Breast epithelium (tissue), 4 donors: Measurements from ENCODE around the gene ATXN3. TPM values are rescaled to one million over a fixed set of nuclear protein-coding genes. Genes with fewer than 3 reads are reported as not detected.

ENCODE experiments used
- DNase-seq, 2 donors: peaks; one replicate each; pipeline ENCODE4 v3.0.0-alpha.2; 2019; ENCODE audit warnings: low spot score in 2 of 2
- H3K27ac ChIP-seq, 2 donors: fragments of 200-600 bp; sonication (generic) in 1 of 2; one replicate each; pipeline ENCODE4 v1.5.1; 2016 to 2019; ENCODE audit warnings: mild to moderate bottlenecking in 1 of 2
- H3K27me3 ChIP-seq, 2 donors: fragments of 200-600 bp; sonication (generic) in 1 of 2; one replicate each; pipeline versions ENCODE4 v1.5.1 to v1.6.0; 2017 to 2019; ENCODE audit warnings: control low read depth in 1 of 2, mild to moderate bottlenecking in 1 of 2
- H3K36me3 ChIP-seq: fragments of 200-600 bp; one replicate; pipeline ENCODE4 v1.5.1; 2019
- H3K4me1 ChIP-seq, 2 donors: fragments of 200-600 bp; sonication (generic); one replicate each; pipeline ENCODE4 v1.5.1; 2016 to 2019; ENCODE audit warnings: control low read depth in 1 of 2
- H3K4me3 ChIP-seq, 3 donors: fragments of 200-600 bp; sonication (generic); 1 replicate in 2 of 3; 2 replicates in 1 of 3; pipeline ENCODE4 v1.5.1; 2016 to 2019; ENCODE audit warnings: mild to moderate bottlenecking in 3 of 3, moderate library complexity in 2 of 3
- H3K9me3 ChIP-seq, 2 donors: fragments of 200-600 bp; sonication (generic) in 1 of 2; one replicate each; pipeline ENCODE4 v1.5.1; 2016 to 2019; ENCODE audit warnings: control low read depth in 1 of 2
- CTCF ChIP-seq, 3 donors: fragments of 450-650 bp; IDR thresholded peaks; one replicate each; pipeline ENCODE4 v1.5.1; 2016 to 2017; ENCODE audit warnings: antibody characterized with exemption in 3 of 3, mild to moderate bottlenecking in 3 of 3, moderate library complexity in 3 of 3
- POLR2A ChIP-seq: fragments of 450-650 bp; IDR thresholded peaks from one replicate; pipeline ENCODE4 v1.6.1; 2016; ENCODE audit warnings: antibody characterized with exemption, mild to moderate bottlenecking, moderate library complexity
- POLR2AphosphoS5 ChIP-seq, 3 donors: sonication (generic); formaldehyde crosslinking; IDR thresholded peaks; one replicate each; pipeline ENCODE4 v1.6.1; 2017; ENCODE audit warnings: antibody characterized with exemption in 3 of 3
- intact Hi-C: fragments of 100-400 bp; cut with DNase I; formaldehyde crosslinking; loops from one replicate; pipeline ENCODE4 v1.15.1; 2023; ENCODE audit warnings: low total_unique reads
- total RNA-seq, 3 donors: library from RNA; depleted of rRNA; stranded (reverse); fragments of >200 nt; gene quantifications; one replicate each; pipeline ENCODE4 v1.1.0, GENCODE V29; 2016

The ATXN3 gene
- total RNA-seq, 3 donors from 2014 or later = 36.2 to 46.7 (median 36.7) TPM

- Histone ChIP-seq H3K4me1 (peaks cover 0 to 5% of the 10 kb centered on the region in 2 donors), H3K27me3 (no peaks in the 10 kb centered on the region), H3K27ac (no peak overlapping the region), H3K4me3 (peak overlapping the region in 2 of 3 donors; percentile 70 to 84), H3K36me3 (no peaks in the 10 kb centered on the region), H3K9me3 (no peaks in the 10 kb centered on the region)
- no peak for TF ChIP-seq POLR2AphosphoS5 (IDR thresholded peaks at IDR 0.05)
- no peak for TF ChIP-seq CTCF (IDR thresholded peaks at IDR 0.05)
- no peak for TF ChIP-seq POLR2A
- no peak for DNase-seq
- intact Hi-C loops = no loop called here
Observed at GRCh38 chr14:92037989-92038388, 68.4 kb downstream of the ATXN3 start.

- Histone ChIP-seq H3K36me3 (no peaks in the 10 kb centered on the region), H3K27ac (no peak overlapping the region), H3K9me3 (no peaks in the 10 kb centered on the region), H3K4me1 (peaks cover 0 to 2% of the 10 kb centered on the region in 2 donors), H3K27me3 (no peaks in the 10 kb centered on the region), H3K4me3 (no peak overlapping the region)
- intact Hi-C loops = no loop called here
- TF ChIP-seq POLR2AphosphoS5 (IDR thresholded peaks at IDR 0.05) (no peak), CTCF (IDR thresholded peaks at IDR 0.05) (no peak)
- DNase-seq = no peak
Observed at GRCh38 chr14:92035890-92036289, 70.5 kb downstream of the ATXN3 start.

GRCh38 chr14:92033906-92034687 is 72.3 kb downstream of the ATXN3 start:
- Histone ChIP-seq H3K27me3 (no peaks in the 10 kb centered on the region), H3K4me1 (no peaks in the 10 kb centered on the region), H3K4me3 (no peak overlapping the region), H3K36me3 (no peaks in the 10 kb centered on the region), H3K27ac (no peak overlapping the region), H3K9me3 (no peaks in the 10 kb centered on the region)
- intact Hi-C loops = no loop called here
- no peak for TF ChIP-seq POLR2A
- no peak for TF ChIP-seq CTCF (IDR thresholded peaks at IDR 0.05)
- no peak for TF ChIP-seq POLR2AphosphoS5 (IDR thresholded peaks at IDR 0.05)
- DNase-seq = no peak

GRCh38 chr14:92033433-92033832 is 72.9 kb downstream of the ATXN3 start:
- Histone ChIP-seq H3K27ac (no peak overlapping the region), H3K4me1 (no peaks in the 10 kb centered on the region), H3K9me3 (no peaks in the 10 kb centered on the region), H3K27me3 (no peaks in the 10 kb centered on the region), H3K36me3 (no peaks in the 10 kb centered on the region), H3K4me3 (no peak overlapping the region)
- DNase-seq = no peak
- intact Hi-C loops = no loop called here
- no peak for TF ChIP-seq CTCF (IDR thresholded peaks at IDR 0.05)
- TF ChIP-seq POLR2A = no peak
- TF ChIP-seq POLR2AphosphoS5 (IDR thresholded peaks at IDR 0.05) = no peak

- Histone ChIP-seq H3K36me3 (no peaks in the 10 kb centered on the region), H3K27me3 (no peaks in the 10 kb centered on the region), H3K4me3 (no peak overlapping the region), H3K9me3 (no peaks in the 10 kb centered on the region), H3K27ac (no peak overlapping the region), H3K4me1 (no peaks in the 10 kb centered on the region)
- TF ChIP-seq POLR2A = no peak
- TF ChIP-seq POLR2AphosphoS5 (IDR thresholded peaks at IDR 0.05) = no peak
- no peak for TF ChIP-seq CTCF (IDR thresholded peaks at IDR 0.05)
- intact Hi-C loops = no loop called here
- no peak for DNase-seq
Observed at GRCh38 chr14:92026548-92027190, 79.7 kb downstream of the ATXN3 start.
